Liver (tissue), 9 donors: ENCODE data around the gene WNT4. TPM values are rescaled to one million over a fixed set of nuclear protein-coding genes. Genes with fewer than 3 reads are reported as not detected.

Experiments
- DNase-seq: peaks from one replicate; pipeline ENCODE4 v3.0.0-alpha.2; 2017; ENCODE audit warnings: low spot score
- H3K27ac ChIP-seq, 2 donors: one replicate each; pipeline ENCODE4 v1.7.0; 2013; ENCODE audit warnings: inconsistent platforms in 2 of 2, low read length in 2 of 2, control low read depth in 1 of 2, low read depth in 1 of 2, mild to moderate bottlenecking in 1 of 2
- H3K27me3 ChIP-seq, 4 donors: one replicate each; pipeline versions ENCODE4 v1.6.1 to v1.7.0; 2013; ENCODE audit warnings: low read length in 3 of 4, inconsistent platforms in 1 of 4, mild to moderate bottlenecking in 1 of 4, moderate library complexity in 1 of 4; ENCODE audit not compliant: control insufficient read depth in 4 of 4, insufficient read depth in 4 of 4
- H3K36me3 ChIP-seq, 4 donors: one replicate each; pipeline versions ENCODE4 v1.6.1 to v1.7.0; 2013; ENCODE audit warnings: low read length in 3 of 4, mild to moderate bottlenecking in 3 of 4, low read depth in 1 of 4, moderate library complexity in 1 of 4; ENCODE audit not compliant: control insufficient read depth in 4 of 4, insufficient read depth in 3 of 4
- H3K4me1 ChIP-seq, 4 donors: one replicate each; pipeline versions ENCODE4 v1.6.1 to v1.7.0; 2013; ENCODE audit warnings: low read length in 3 of 4, mild to moderate bottlenecking in 3 of 4, moderate library complexity in 1 of 4; ENCODE audit not compliant: control insufficient read depth in 4 of 4, insufficient read depth in 4 of 4
- H3K4me3 ChIP-seq, 3 donors: one replicate each; pipeline versions ENCODE4 v1.6.1 to v1.7.0; 2013; ENCODE audit warnings: low read length in 3 of 3, control low read depth in 1 of 3, low read depth in 1 of 3, mild to moderate bottlenecking in 1 of 3
- H3K9ac ChIP-seq, 2 donors: one replicate each; pipeline ENCODE4 v1.7.0; 2013; ENCODE audit warnings: low read length in 2 of 2, mild to moderate bottlenecking in 2 of 2, moderate library complexity in 2 of 2, control low read depth in 1 of 2, low read depth in 1 of 2
- H3K9me3 ChIP-seq, 4 donors: one replicate each; pipeline versions ENCODE4 v1.6.1 to v1.7.0; 2013; ENCODE audit warnings: low read length in 3 of 4; ENCODE audit not compliant: control insufficient read depth in 4 of 4
- ATF3 ChIP-seq: IDR thresholded peaks from 2 replicates; pipeline ENCODE4 v1.6.1; 2016; ENCODE audit warnings: antibody characterized with exemption
- CTCF ChIP-seq: fragments of 150-350 bp; IDR thresholded peaks from 2 replicates; pipeline ENCODE4 v1.5.1; 2017; ENCODE audit warnings: improper control_type of control experiment, low read depth, low read length; ENCODE audit not compliant: missing input control
- EGR1 ChIP-seq, 2 donors: IDR thresholded peaks; 2 replicates each; pipeline ENCODE4 v1.6.1; 2016 to 2018; ENCODE audit warnings: antibody characterized with exemption in 2 of 2, low read depth in 2 of 2
- FOXA2 ChIP-seq: IDR thresholded peaks from 2 replicates; pipeline ENCODE4 v1.6.1; 2016; ENCODE audit warnings: antibody characterized with exemption
- GABPA ChIP-seq, 2 donors: IDR thresholded peaks in 1 of 2; conservative IDR thresholded peaks in 1 of 2; 2 replicates each; pipeline ENCODE4 v1.6.1; 2016; ENCODE audit warnings: antibody characterized with exemption in 2 of 2, mild to moderate bottlenecking in 1 of 2, moderate library complexity in 1 of 2
- HNF4G ChIP-seq: IDR thresholded peaks from 2 replicates; pipeline ENCODE4 v1.6.1; 2016; ENCODE audit warnings: antibody characterized with exemption
- NR2F2 ChIP-seq: IDR thresholded peaks from 2 replicates; pipeline ENCODE4 v1.6.1; 2016; ENCODE audit warnings: antibody characterized with exemption
- RAD21 ChIP-seq, 2 donors: IDR thresholded peaks; 2 replicates each; pipeline ENCODE4 v1.6.1; 2016; ENCODE audit warnings: antibody characterized with exemption in 2 of 2, mild to moderate bottlenecking in 2 of 2
- REST ChIP-seq: IDR thresholded peaks from 2 replicates; pipeline ENCODE4 v1.6.1; 2016; ENCODE audit warnings: antibody characterized with exemption, mild to moderate bottlenecking
- TAF1 ChIP-seq: conservative IDR thresholded peaks from 2 replicates; pipeline ENCODE4 v1.6.1; 2016; ENCODE audit warnings: antibody characterized with exemption, mild to moderate bottlenecking
- WGBS: extraction: QIAGEN DNeasy Blood & Tissue Kit; methylation state at CpG from one replicate; pipeline ENCODE4 v1.1.7; 2013; 5-methylcytosine and 5-hydroxymethylcytosine counted together
- polyA plus RNA-seq, 2 donors: library from polyadenylated mRNA; stranded (reverse) in 1 of 2; unstranded in 1 of 2; fragments of 200-250 nt in 1 of 2; fragments of >200 nt in 1 of 2; fragmentation: Nextera tagmentation in 1 of 2; extraction: Ambion mirVana in 1 of 2; gene quantifications; one replicate each; pipeline versions ENCODE4 v1.2.1 to v1.2.3, GENCODE V29; 2013 to 2015
- total RNA-seq, 2 donors: library from RNA; depleted of rRNA; stranded (reverse); fragments of >200 nt; gene quantifications; one replicate each; pipeline ENCODE4 v1.2.3, GENCODE V29; 2014
- donor health status: healthy.
- donor health status: healthy.
- donor health status: healthy.
- donor health status: healthy.
- donor health status: healthy.

WNT4 gene
- total and polyA plus RNA-seq, 4 donors: under 0.01 to 0.09 TPM; not detected in 2

GRCh38 chr1:22140694-22141093 lies 2.2 kb downstream of the WNT4 start (continued):
- TF ChIP-seq REST: no peak

- Histone ChIP-seq H3K9me3 (no peaks in the 10 kb centered on the region), H3K36me3 (no peaks in the 10 kb centered on the region), H3K27ac (no peak overlapping the region), H3K4me1 (peaks cover 2 to 14% (median 8%) of the 10 kb centered on the region in 4 donors), H3K27me3 (peaks cover 0 to 9% (median 5%) of the 10 kb centered on the region in 4 donors), H3K9ac (no peak overlapping the region), H3K4me3 (no peak overlapping the region)
- TF ChIP-seq TAF1 (no peak), HNF4G (no peak), FOXA2 (no peak), NR2F2 (no peak), CTCF (no peak), ATF3 (no peak), GABPA (IDR thresholded peaks at IDR 0.05 in 1 of 2, conservative IDR thresholded peaks at IDR 0.05 in 1 of 2) (no peak), RAD21 (IDR thresholded peaks at IDR 0.05) (no peak)
- 87% methylated on average over 12 of the region's 12 CpGs for WGBS
- no peak for DNase-seq
Measured at GRCh38 chr1:22139817-22140216, 3.1 kb downstream of the WNT4 start.

GRCh38 chr1:22139066-22139594 lies 3.8 kb downstream of the WNT4 start:
- no peaks in the 10 kb centered on the region for H3K36me3 ChIP-seq
- peaks cover 2 to 14% (median 8%) of the 10 kb centered on the region in 4 donors for H3K4me1 ChIP-seq
- H3K9me3 ChIP-seq: no peaks in the 10 kb centered on the region
- no peak for DNase-seq
- no peak overlapping the region for H3K9ac ChIP-seq
- TF ChIP-seq HNF4G (no peak), EGR1 (IDR thresholded peaks at IDR 0.05; ENCODE audit: low read depth in 2 of 2) (no peak)
- no peak overlapping the region for H3K27ac ChIP-seq
- H3K27me3 ChIP-seq: peaks cover 0 to 9% (median 4%) of the 10 kb centered on the region in 4 donors
- WGBS: 82% methylated on average over 15 of the region's 15 CpGs
- H3K4me3 ChIP-seq: no peak overlapping the region
